Skeletal muscle tissue (tissue), 4 donors: ENCODE results near the gene ARHGAP44. TPM values are rescaled to one million over a fixed set of nuclear protein-coding genes. Genes with fewer than 3 reads are reported as not detected.
A peak's percentile ranks its signal among the peaks of the same experiment; 100 is the strongest.

Source experiments
- H3K27ac ChIP-seq: one replicate; pipeline ENCODE4 v1.7.0; 2013; ENCODE audit warnings: mild to moderate bottlenecking, low read depth, low read length, inconsistent platforms
- H3K27me3 ChIP-seq, 3 donors: one replicate each; pipeline ENCODE4 v1.7.0; 2013; ENCODE audit warnings: low read length in 3 of 3; ENCODE audit not compliant: control insufficient read depth in 3 of 3, insufficient read depth in 3 of 3
- H3K36me3 ChIP-seq, 3 donors: one replicate each; pipeline ENCODE4 v1.7.0; 2013; ENCODE audit warnings: low read length in 3 of 3; ENCODE audit not compliant: control insufficient read depth in 3 of 3, insufficient read depth in 3 of 3
- H3K4me1 ChIP-seq, 3 donors: one replicate each; pipeline ENCODE4 v1.7.0; 2013; ENCODE audit warnings: low read length in 3 of 3, mild to moderate bottlenecking in 3 of 3; ENCODE audit not compliant: control insufficient read depth in 3 of 3, insufficient read depth in 3 of 3
- H3K4me3 ChIP-seq, 3 donors: one replicate each; pipeline ENCODE4 v1.7.0; 2013; ENCODE audit warnings: low read length in 3 of 3
- H3K9ac ChIP-seq, 3 donors: one replicate each; pipeline ENCODE4 v1.7.0; 2013; ENCODE audit warnings: low read length in 3 of 3, mild to moderate bottlenecking in 3 of 3, moderate library complexity in 2 of 3, low read depth in 1 of 3
- H3K9me3 ChIP-seq, 3 donors: one replicate each; pipeline ENCODE4 v1.7.0; 2013; ENCODE audit warnings: low read length in 3 of 3; ENCODE audit not compliant: control insufficient read depth in 3 of 3
- total RNA-seq: library from RNA; depleted of rRNA; stranded (reverse); fragments of >200 nt; gene quantifications from one replicate; pipeline ENCODE4 v1.2.3, GENCODE V29; 2014
- donor health status: Osteomylitis.

The ARHGAP44 gene
- total RNA-seq, 1 donor from 2014 or later, result 3.7 TPM

DNA sequence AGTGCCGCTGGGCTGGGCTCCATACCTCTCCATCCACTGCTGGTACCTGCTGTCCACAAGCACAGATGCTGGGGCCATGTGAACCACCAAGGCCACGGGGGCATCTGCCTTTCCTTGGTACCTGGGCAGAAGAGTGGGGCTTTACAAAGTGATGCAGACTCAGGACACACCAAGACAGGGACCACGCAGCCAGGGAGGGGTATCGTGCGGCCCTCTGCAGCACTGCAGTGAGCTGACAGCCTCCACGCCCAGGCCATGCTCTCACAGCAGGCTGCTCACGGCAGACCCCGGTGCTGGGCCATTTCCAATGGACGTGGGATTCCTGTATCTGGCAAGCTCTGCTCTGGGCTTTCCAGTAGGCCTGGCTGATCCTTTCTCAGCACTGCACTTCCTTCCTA lies 214.2 kb downstream of the ARHGAP44 start:
- Histone ChIP-seq H3K27me3 (no peaks in the 10 kb centered on the region), H3K4me1 (peaks cover 0 to 13% (median 8%) of the 10 kb centered on the region in 3 donors), H3K36me3 (peaks cover 62 to 79% (median 65%) of the 10 kb centered on the region in 3 donors), H3K9ac (peak overlapping the region in 1 of 3 donors; percentile 7), H3K4me3 (no peak overlapping the region), H3K27ac (peak overlapping the region; percentile 43), H3K9me3 (no peaks in the 10 kb centered on the region)

GRCh38 chr17:13003927-13004326 lies 214.6 kb downstream of the ARHGAP44 start:
- H3K9me3 ChIP-seq, result no peaks in the 10 kb centered on the region
- H3K4me3 ChIP-seq, result no peak overlapping the region
- peaks cover 0 to 13% (median 8%) of the 10 kb centered on the region in 3 donors for H3K4me1 ChIP-seq
- H3K27me3 ChIP-seq, result no peaks in the 10 kb centered on the region
- H3K36me3 ChIP-seq, result peaks cover 58 to 78% (median 64%) of the 10 kb centered on the region in 3 donors
- H3K27ac ChIP-seq, result peak overlapping the region; percentile 43
- H3K9ac ChIP-seq, result no peak overlapping the region

- Histone ChIP-seq H3K27ac (no peak overlapping the region), H3K9me3 (no peaks in the 10 kb centered on the region), H3K27me3 (no peaks in the 10 kb centered on the region), H3K36me3 (peaks cover 54 to 74% (median 62%) of the 10 kb centered on the region in 3 donors), H3K4me1 (peaks cover 0 to 13% (median 8%) of the 10 kb centered on the region in 3 donors), H3K4me3 (no peak overlapping the region), H3K9ac (no peak overlapping the region)
Observed at GRCh38 chr17:13004336-13004735, 215.0 kb downstream of the ARHGAP44 start.

GRCh38 chr17:13005530-13005929 lies 216.2 kb downstream of the ARHGAP44 start:
- H3K4me3 ChIP-seq, result no peak overlapping the region
- H3K4me1 ChIP-seq, result peaks cover 0 to 13% (median 8%) of the 10 kb centered on the region in 3 donors
- peaks cover 49 to 68% (median 60%) of the 10 kb centered on the region in 3 donors for H3K36me3 ChIP-seq
- H3K27ac ChIP-seq, result no peak overlapping the region
- no peaks in the 10 kb centered on the region for H3K27me3 ChIP-seq
- H3K9ac ChIP-seq, result no peak overlapping the region
- no peaks in the 10 kb centered on the region for H3K9me3 ChIP-seq

- H3K4me3 ChIP-seq, result no peak overlapping the region
- peaks cover 47 to 68% (median 67%) of the 10 kb centered on the region in 3 donors for H3K36me3 ChIP-seq
- H3K27ac ChIP-seq, result no peak overlapping the region
- H3K9me3 ChIP-seq, result no peaks in the 10 kb centered on the region
- no peak overlapping the region for H3K9ac ChIP-seq
- H3K27me3 ChIP-seq, result no peaks in the 10 kb centered on the region
- peaks cover 0 to 7% (median 5%) of the 10 kb centered on the region in 3 donors for H3K4me1 ChIP-seq
Observed at GRCh38 chr17:13008461-13008860, 219.2 kb downstream of the ARHGAP44 start.

- Histone ChIP-seq H3K36me3 (peaks cover 52 to 76% (median 66%) of the 10 kb centered on the region in 3 donors), H3K27ac (no peak overlapping the region), H3K4me3 (no peak overlapping the region)
Observed at GRCh38 chr17:13010959-13011358, 221.7 kb downstream of the ARHGAP44 start.

DNA sequence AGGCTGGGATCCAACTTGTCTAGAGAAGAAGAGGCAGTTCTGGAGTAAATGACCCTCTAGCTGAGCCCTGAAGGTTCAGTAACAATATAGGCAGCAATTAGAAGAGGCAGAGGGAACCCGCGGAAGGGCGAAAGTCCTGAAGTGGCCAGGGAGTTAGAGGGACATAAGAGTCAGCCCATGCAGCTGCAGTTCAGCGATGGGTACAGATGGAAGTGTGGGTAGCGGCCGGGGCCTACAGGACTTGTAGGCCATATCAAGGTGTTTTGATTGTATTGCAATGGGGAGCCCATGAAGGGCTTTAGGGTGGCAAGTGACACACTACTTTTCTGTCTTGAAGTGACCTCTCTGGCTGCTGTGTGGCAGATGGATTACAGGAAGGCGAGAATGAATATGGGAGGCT lies 225.5 kb downstream of the ARHGAP44 start:
- no peak overlapping the region for H3K4me3 ChIP-seq
- peaks cover 8 to 13% (median 11%) of the 10 kb centered on the region in 3 donors for H3K4me1 ChIP-seq
- H3K27me3 ChIP-seq, result no peaks in the 10 kb centered on the region
- no peak overlapping the region for H3K27ac ChIP-seq
- no peak overlapping the region for H3K9ac ChIP-seq
- no peaks in the 10 kb centered on the region for H3K9me3 ChIP-seq
- H3K36me3 ChIP-seq, result peaks cover 53 to 63% (median 55%) of the 10 kb centered on the region in 3 donors

More at GRCh38 chr17:13010959-13011358, 221.7 kb downstream of the ARHGAP44 start:
- Histone ChIP-seq H3K4me1 (peaks cover 0 to 2% (median 1%) of the 10 kb centered on the region in 3 donors), H3K9me3 (no peaks in the 10 kb centered on the region), H3K27me3 (no peaks in the 10 kb centered on the region), H3K9ac (no peak overlapping the region)

- H3K27me3 ChIP-seq, result no peaks in the 10 kb centered on the region
- peak overlapping the region; percentile 81 to 92 (median 90) for H3K9ac ChIP-seq
- peaks cover 8 to 13% (median 11%) of the 10 kb centered on the region in 3 donors for H3K4me1 ChIP-seq
- H3K36me3 ChIP-seq, result peaks cover 39 to 42% (median 40%) of the 10 kb centered on the region in 3 donors
- peak overlapping the region; percentile 51 for H3K27ac ChIP-seq
- H3K4me3 ChIP-seq, result peak overlapping the region; percentile 87 to 93 (median 89)
- H3K9me3 ChIP-seq, result no peaks in the 10 kb centered on the region
Observed at GRCh38 chr17:13016881-13017654, 227.8 kb downstream of the ARHGAP44 start.

GRCh38 chr17:13017655-13018459 lies 228.6 kb downstream of the ARHGAP44 start, which contains the start of gene ELAC2:
TSS of gene ELAC2 (minus strand) at chr17:13018027. CDS start at chr17:13017947, 80 bp downstream.
- Histone ChIP-seq H3K27ac (peak within 1 kb of the TSS; percentile 81), H3K4me1 (peaks cover 8 to 13% (median 11%) of the 10 kb centered on the region in 3 donors)

More at GRCh38 chr17:13017655-13018459, 228.6 kb downstream of the ARHGAP44 start, which contains the start of gene ELAC2:
- no peaks in the 10 kb centered on the region for H3K9me3 ChIP-seq
- peak within 1 kb of the TSS; percentile 87 to 93 (median 89) for H3K4me3 ChIP-seq
- H3K27me3 ChIP-seq, result no peaks in the 10 kb centered on the region
- H3K36me3 ChIP-seq, result peaks cover 31 to 34% (median 32%) of the 10 kb centered on the region in 3 donors
- H3K9ac ChIP-seq, result peak within 1 kb of the TSS; percentile 81 to 92 (median 90)
